Loucy (cell line): ENCODE data around the gene RREB1.

ENCODE experiments used
- H2AFZ ChIP-seq: fragments of 200-600 bp; sonication (generic); 2 replicates; pipeline ENCODE4 v1.6.0; 2016; ENCODE audit warnings: antibody characterized with exemption, mild to moderate bottlenecking, low read length, moderate library complexity
- H3F3A ChIP-seq: fragments of 200-600 bp; 2 replicates; pipeline ENCODE4 v1.6.0; 2016; ENCODE audit warnings: antibody characterized with exemption, low read depth, mild to moderate bottlenecking
- H3K27me3 ChIP-seq: fragments of 200-600 bp; sonication (generic); 2 replicates; pipeline ENCODE4 v1.6.1; 2014; ENCODE audit warnings: low read length, mild to moderate bottlenecking; ENCODE audit not compliant: insufficient read depth, poor library complexity, severe bottlenecking
- H3K36me3 ChIP-seq: fragments of 200-600 bp; sonication (generic); 2 replicates; pipeline ENCODE4 v1.6.1; 2016; ENCODE audit warnings: low read length; ENCODE audit not compliant: insufficient read depth
- H3K4me1 ChIP-seq: fragments of 200-600 bp; sonication (generic); 2 replicates; pipeline ENCODE4 v1.5.1; 2014; ENCODE audit warnings: low read length, mild to moderate bottlenecking; ENCODE audit not compliant: insufficient read depth, poor library complexity, severe bottlenecking
- H3K4me2 ChIP-seq: fragments of 200-600 bp; sonication (generic); 2 replicates; pipeline ENCODE4 v1.6.0; 2014; ENCODE audit warnings: antibody characterized with exemption, low read length, low read depth, mild to moderate bottlenecking; ENCODE audit not compliant: poor library complexity, severe bottlenecking
- H3K4me3 ChIP-seq: fragments of 200-600 bp; sonication (generic); 2 replicates; pipeline ENCODE4 v1.5.1; 2014; ENCODE audit warnings: low read length, mild to moderate bottlenecking, mixed read lengths; ENCODE audit not compliant: poor library complexity, severe bottlenecking
- H3K79me2 ChIP-seq: fragments of 200-600 bp; sonication (generic); 2 replicates; pipeline ENCODE4 v1.6.1; 2014; ENCODE audit warnings: low read length; ENCODE audit not compliant: insufficient read depth
- H3K9ac ChIP-seq: fragments of 200-600 bp; sonication (generic); 2 replicates; pipeline ENCODE4 v1.6.0; 2014; ENCODE audit warnings: mild to moderate bottlenecking, low read depth, low read length, moderate library complexity; ENCODE audit not compliant: poor library complexity, severe bottlenecking
- H3K9me2 ChIP-seq: fragments of 200-600 bp; sonication (generic); replicated peaks from 2 replicates; pipeline ENCODE4 v1.6.1; 2016; ENCODE audit warnings: low read depth, low read length, mixed read lengths
- H3K9me3 ChIP-seq: fragments of 200-600 bp; sonication (generic); 2 replicates; pipeline ENCODE4 v1.6.1; 2014; ENCODE audit warnings: mild to moderate bottlenecking, antibody characterized with exemption, low read length, low read depth; ENCODE audit not compliant: insufficient read depth
- H4K20me1 ChIP-seq: fragments of 200-600 bp; sonication (generic); 2 replicates; pipeline ENCODE4 v1.6.0; 2014; ENCODE audit warnings: antibody characterized with exemption, low read length, mild to moderate bottlenecking; ENCODE audit not compliant: insufficient read depth, poor library complexity, severe bottlenecking
- CTCF ChIP-seq: fragments of 200-600 bp; sonication (generic); conservative IDR thresholded peaks from 2 replicates; pipeline ENCODE4 v1.5.1; 2014; ENCODE audit warnings: mild to moderate bottlenecking, antibody characterized with exemption, low read length
- EZH2phosphoT487 ChIP-seq: fragments of 200-600 bp; IDR thresholded peaks from 2 replicates; pipeline ENCODE4 v1.6.1; 2018; ENCODE audit warnings: antibody characterized with exemption, mild to moderate bottlenecking, moderate library complexity, borderline replicate concordance

Gene RREB1

GRCh38 chr6:7246401-7247178, 138.8 kb downstream of the RREB1 start:
- Histone ChIP-seq H3K36me3 (peaks cover 65% of the 10 kb centered on the region; the same call in 1 of the 2 replicates), H2AFZ (no peak overlapping the region), H3K9me2 (no peaks in the 10 kb centered on the region), H3K79me2 (no peaks in the 10 kb centered on the region), H3F3A (0 out of 2 replicates have a peak, but pooled peaks cover 4% of the 10 kb centered on the region), H3K4me2 (no peak overlapping the region), H3K9ac (no peak overlapping the region), H3K4me1 (peaks cover 15% of the 10 kb centered on the region), H4K20me1 (peaks cover 3% of the 10 kb centered on the region), H3K9me3 (no peaks in the 10 kb centered on the region), H3K4me3 (no peak overlapping the region), H3K27me3 (no peaks in the 10 kb centered on the region)
- TF ChIP-seq CTCF = no peak
- TF ChIP-seq EZH2phosphoT487 = no peak

GRCh38 chr6:7247179-7247456, 139.4 kb downstream of the RREB1 start:
- Histone ChIP-seq H3K36me3 (peaks cover 60% of the 10 kb centered on the region; the same call in 1 of the 2 replicates), H3K4me3 (no peak overlapping the region), H3K9ac (no peak overlapping the region), H3K4me1 (peaks cover 13% of the 10 kb centered on the region), H3K79me2 (no peaks in the 10 kb centered on the region), H3K4me2 (no peak overlapping the region), H3F3A (0 out of 2 replicates have a peak, but pooled peaks cover 4% of the 10 kb centered on the region), H4K20me1 (peaks cover 3% of the 10 kb centered on the region), H3K9me2 (no peaks in the 10 kb centered on the region), H3K27me3 (no peaks in the 10 kb centered on the region), H3K9me3 (no peaks in the 10 kb centered on the region), H2AFZ (no peak overlapping the region)
- TF ChIP-seq EZH2phosphoT487 (no peak), CTCF (no peak)

GRCh38 chr6:7247828-7248227, 140.1 kb downstream of the RREB1 start:
- Histone ChIP-seq H3K9me2 (no peaks in the 10 kb centered on the region), H3K4me2 (no peak overlapping the region), H3K27me3 (no peaks in the 10 kb centered on the region), H3K9ac (no peak overlapping the region), H4K20me1 (peaks cover 3% of the 10 kb centered on the region), H3K9me3 (no peaks in the 10 kb centered on the region), H3K79me2 (no peaks in the 10 kb centered on the region), H3K4me1 (peaks cover 6% of the 10 kb centered on the region), H2AFZ (no peak overlapping the region), H3K36me3 (peaks cover 59% of the 10 kb centered on the region; the same call in 1 of the 2 replicates), H3F3A (0 out of 2 replicates have a peak, but pooled peaks cover 3% of the 10 kb centered on the region), H3K4me3 (no peak overlapping the region)
- TF ChIP-seq EZH2phosphoT487 (no peak), CTCF (no peak)
